T-cell (primary cell): ENCODE data around the gene CYP2D6. TPM values are rescaled to one million over a fixed set of nuclear protein-coding genes. Genes with fewer than 3 reads are reported as not detected.

Source experiments
- ATAC-seq, 4 experiments: fragments of 200-7000 bp in 3 of 4; fragments of 150-1000 bp in 1 of 4; cut with Tn5 transposase; replicated peaks in 1 of 4; 1 replicate in 3 of 4; 2 replicates in 1 of 4; pipeline ENCODE4 v1.10.0; 2021; ENCODE audit warnings: moderate library complexity in 3 of 4, mild to moderate bottlenecking in 2 of 4, moderate number of reproducible peaks in 1 of 4
- CTCF ChIA-PET, 2 donors: fragments of 300-600 bp; sonication (Branson Sonifier 250); formaldehyde crosslinking; loops; one replicate each; lab custom pipeline; 2022; ENCODE audit warnings: antibody characterized with exemption in 2 of 2; lab: Charles Lee
- POLR2A ChIA-PET, 2 donors: fragments of 300-600 bp; sonication (Branson Sonifier 250); formaldehyde crosslinking; loops; one replicate each; lab custom pipeline; 2022; ENCODE audit warnings: antibody characterized with exemption in 2 of 2; lab: Charles Lee
- DNase-seq, 35 experiments: peaks; one replicate each; pipeline versions ENCODE4 v3.0.0 to v3.0.0-alpha.2; 2013 to 2023
- H3K27ac ChIP-seq: one replicate; pipeline ENCODE4 v1.5.1; 2013; ENCODE audit warnings: low read length
- H3K27me3 ChIP-seq, 2 experiments: replicated peaks in 1 of 2; 1 replicate in 1 of 2; 2 replicates in 1 of 2; pipeline versions ENCODE4 v1.6.1 to v1.7.0; 2013; ENCODE audit warnings: low read length in 1 of 2, mixed read lengths in 1 of 2; ENCODE audit not compliant: control insufficient read depth in 2 of 2, insufficient read depth in 2 of 2; ENCODE audit errors: extremely low read depth in 1 of 2
- H3K36me3 ChIP-seq, 2 donors: 1 replicate in 1 of 2; 2 replicates in 1 of 2; pipeline versions ENCODE4 v1.6.1 to v1.7.0; 2013; ENCODE audit warnings: low read length in 1 of 2; ENCODE audit not compliant: control insufficient read depth in 2 of 2, insufficient read depth in 1 of 2; ENCODE audit errors: extremely low read depth in 1 of 2
- H3K4me1 ChIP-seq, 2 experiments: 1 replicate in 1 of 2; 2 replicates in 1 of 2; pipeline versions ENCODE4 v1.6.1 to v1.7.0; 2013; ENCODE audit warnings: low read length in 2 of 2, mixed read lengths in 1 of 2; ENCODE audit not compliant: insufficient read depth in 2 of 2, control insufficient read depth in 1 of 2; ENCODE audit errors: extremely low read depth in 1 of 2
- H3K4me3 ChIP-seq, 2 donors: 1 replicate in 1 of 2; 2 replicates in 1 of 2; pipeline versions ENCODE4 v1.5.1 to v1.7.0; 2013; ENCODE audit warnings: mild to moderate bottlenecking in 2 of 2, low read length in 1 of 2, moderate library complexity in 1 of 2; ENCODE audit not compliant: control insufficient read depth in 1 of 2; ENCODE audit errors: extremely low read depth in 1 of 2
- H3K9me3 ChIP-seq: 2 replicates; pipeline ENCODE4 v1.7.0; 2013
- H3K27ac Mint-ChIP-seq, 2 donors: one replicate each; pipeline ENCODE4 v1.8.0; 2020 to 2021; ENCODE audit warnings: mild to moderate bottlenecking in 2 of 2, mixed read lengths in 2 of 2
- H3K27me3 Mint-ChIP-seq, 2 donors: one replicate each; pipeline ENCODE4 v1.8.0; 2021 to 2022; ENCODE audit warnings: mixed read lengths in 2 of 2
- H3K36me3 Mint-ChIP-seq: one replicate; pipeline ENCODE4 v1.8.0; 2021; ENCODE audit warnings: mixed read lengths
- H3K4me1 Mint-ChIP-seq, 3 donors: one replicate each; pipeline ENCODE4 v1.8.0; 2020 to 2022; ENCODE audit warnings: mixed read lengths in 3 of 3, mild to moderate bottlenecking in 1 of 3
- H3K4me3 Mint-ChIP-seq, 3 donors: one replicate each; pipeline ENCODE4 v1.8.0; 2020 to 2022; ENCODE audit warnings: mild to moderate bottlenecking in 3 of 3, mixed read lengths in 3 of 3, moderate library complexity in 3 of 3
- H3K9me3 Mint-ChIP-seq, 3 donors: one replicate each; pipeline ENCODE4 v1.8.0; 2020 to 2022; ENCODE audit warnings: mixed read lengths in 3 of 3
- WGBS: methylation state at CpG from one replicate; pipeline ENCODE4 v1.1.5; 2013; ENCODE audit warnings: missing lambda C conversion rate; ENCODE audit not compliant: insufficient coverage; 5-methylcytosine and 5-hydroxymethylcytosine counted together
- total RNA-seq, 35 experiments: library from RNA in 6 of 35; stranded (reverse) in 6 of 35; fragments of 120-200 nt in 1 of 35; gene quantifications; one replicate each; pipeline versions ENCODE4 v1.2.1 to v1.2.4 and lab custom pipeline; 2013 to 2026

Gene CYP2D6
- total RNA-seq, 5 donors from 2014 or later (not counting 1 experiment from before 2014, with no cell fraction given): 4.5 to 9.8 (median 8.6) TPM

- Histone ChIP-seq H3K4me3 (no peak overlapping the region), H3K27ac (no peak overlapping the region), H3K9me3 (no peaks in the 10 kb centered on the region), H3K27me3 (no peaks in the 10 kb centered on the region), H3K4me1 (no peaks in the 10 kb centered on the region), H3K36me3 (peaks cover 10 to 45% of the 10 kb centered on the region in 2 donors)
- no peaks in the 10 kb centered on the region for H3K27me3 Mint-ChIP-seq
- ChIA-PET CTCF (interaction anchor here in 1 of 2 donors (0.6 kb wide), 1 partner anchor 58 kb away, joined by 3 read pairs; no protein-coding TSS in a partner anchor), POLR2A (no interaction called here)
- ATAC-seq: no peak
- H3K36me3 Mint-ChIP-seq: peaks cover 31% of the 10 kb centered on the region
- WGBS: 78% methylated on average over 7 of the region's 18 CpGs
- peak overlapping the region in 1 of 2 donors; percentile 15 for H3K27ac Mint-ChIP-seq
- H3K4me3 Mint-ChIP-seq: no peak overlapping the region
- no peak for DNase-seq
- no peaks in the 10 kb centered on the region for H3K4me1 Mint-ChIP-seq
- no peaks in the 10 kb centered on the region for H3K9me3 Mint-ChIP-seq
Measured at GRCh38 chr22:42160830-42161696, 30.5 kb upstream of the CYP2D6 start.

GRCh38 chr22:42160251-42160650 lies 29.6 kb upstream of the CYP2D6 start:
- Histone ChIP-seq H3K27ac (no peak overlapping the region), H3K4me3 (no peak overlapping the region), H3K27me3 (no peaks in the 10 kb centered on the region), H3K9me3 (no peaks in the 10 kb centered on the region), H3K4me1 (no peaks in the 10 kb centered on the region), H3K36me3 (peaks cover 12 to 45% of the 10 kb centered on the region in 2 donors)
- DNase-seq: no peak
- Mint-ChIP-seq H3K4me3 (no peak overlapping the region), H3K27ac (no peak overlapping the region), H3K36me3 (peaks cover 37% of the 10 kb centered on the region), H3K4me1 (no peaks in the 10 kb centered on the region), H3K27me3 (no peaks in the 10 kb centered on the region), H3K9me3 (no peaks in the 10 kb centered on the region)
- ChIA-PET POLR2A (interaction anchor here in 1 of 2 donors (0.6 kb wide), 1 partner anchor 43 kb away, joined by 3 read pairs; no protein-coding TSS in a partner anchor), CTCF (interaction anchor here in 1 of 2 donors (1.6 kb wide), 1 partner anchor 9 kb away, joined by 3 read pairs; no protein-coding TSS in a partner anchor)
- ATAC-seq: no peak
- WGBS: 83% methylated on average over 1 of the region's 4 CpGs

DNA sequence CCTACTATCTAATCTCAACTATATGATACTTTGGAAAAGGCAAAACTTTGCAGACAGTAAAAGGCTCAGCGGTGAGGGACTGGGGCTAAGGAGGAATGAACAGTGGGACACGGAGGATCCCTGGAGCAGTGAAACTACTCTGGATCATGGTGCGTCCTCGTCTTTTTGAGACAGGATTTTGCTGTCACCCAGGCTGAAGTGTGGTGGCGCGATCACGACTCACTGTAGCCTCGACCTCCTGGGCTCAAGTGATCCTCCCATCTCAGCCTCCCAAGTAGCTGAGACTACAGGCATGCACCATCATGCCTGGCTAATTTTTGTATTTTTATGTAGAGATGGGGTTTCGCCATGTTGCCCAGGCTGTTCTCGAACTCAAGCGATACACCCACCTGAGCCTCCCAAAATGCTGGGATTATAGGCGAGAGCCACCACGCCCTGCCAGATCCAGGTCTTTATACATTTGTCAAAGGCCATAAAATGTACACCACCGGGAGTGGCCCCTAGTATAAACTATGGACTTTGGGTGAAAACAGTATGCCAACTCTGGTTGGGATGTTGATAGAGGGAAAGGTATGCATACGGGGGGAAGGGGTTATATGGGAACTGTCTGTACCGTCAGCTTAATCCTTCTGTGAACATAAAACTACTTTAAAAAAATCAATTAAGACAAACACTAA lies 28.0 kb upstream of the CYP2D6 start:
- no peaks in the 10 kb centered on the region for H3K9me3 Mint-ChIP-seq
- H3K4me3 ChIP-seq: no peak overlapping the region
- no peaks in the 10 kb centered on the region for H3K27me3 Mint-ChIP-seq
- no peak for ATAC-seq
- H3K27me3 ChIP-seq: no peaks in the 10 kb centered on the region
- H3K36me3 ChIP-seq: peaks cover 13 to 47% of the 10 kb centered on the region in 2 donors
- no peaks in the 10 kb centered on the region for H3K9me3 ChIP-seq
- H3K4me1 ChIP-seq: no peaks in the 10 kb centered on the region
- H3K27ac ChIP-seq: no peak overlapping the region
- POLR2A ChIA-PET: interaction anchor here in 1 of 2 donors (0.6 kb wide), 1 partner anchor 16 kb away, joined by 4 read pairs; no protein-coding TSS in a partner anchor
- H3K36me3 Mint-ChIP-seq: peaks cover 39% of the 10 kb centered on the region
- WGBS: 92% methylated on average over 10 of the region's 16 CpGs
- no peak overlapping the region for H3K27ac Mint-ChIP-seq
- CTCF ChIA-PET: interaction anchor here in 1 of 2 donors (1.6 kb wide), 1 partner anchor 11 kb away, joined by 3 read pairs; no protein-coding TSS in a partner anchor
- H3K4me3 Mint-ChIP-seq: no peak overlapping the region
- H3K4me1 Mint-ChIP-seq: no peaks in the 10 kb centered on the region
- no peak for DNase-seq

- ATAC-seq (no peak), DNase-seq (no peak)
- Histone ChIP-seq H3K27me3 (no peaks in the 10 kb centered on the region), H3K4me3 (no peak overlapping the region), H3K4me1 (no peaks in the 10 kb centered on the region), H3K36me3 (peaks cover 8 to 46% of the 10 kb centered on the region in 2 donors), H3K9me3 (no peaks in the 10 kb centered on the region), H3K27ac (no peak overlapping the region)
- Mint-ChIP-seq H3K27ac (no peak overlapping the region), H3K36me3 (peaks cover 38% of the 10 kb centered on the region), H3K9me3 (no peaks in the 10 kb centered on the region), H3K4me3 (no peak overlapping the region), H3K27me3 (no peaks in the 10 kb centered on the region), H3K4me1 (no peaks in the 10 kb centered on the region)
- ChIA-PET POLR2A (interaction anchor here in 1 of 2 donors (0.6 kb wide), 1 partner anchor 510 kb away, joined by 8 read pairs; no protein-coding TSS in a partner anchor), CTCF (no interaction called here)
- WGBS: 96% methylated on average over 3 of the region's 5 CpGs
Measured at GRCh38 chr22:42156598-42156997, 26.0 kb upstream of the CYP2D6 start.

- Mint-ChIP-seq H3K9me3 (no peaks in the 10 kb centered on the region), H3K4me1 (no peaks in the 10 kb centered on the region), H3K36me3 (peaks cover 42% of the 10 kb centered on the region), H3K27ac (no peak overlapping the region), H3K27me3 (no peaks in the 10 kb centered on the region), H3K4me3 (no peak overlapping the region)
- DNase-seq (no peak), ATAC-seq (no peak)
- Histone ChIP-seq H3K4me1 (no peaks in the 10 kb centered on the region), H3K27ac (no peak overlapping the region), H3K9me3 (no peaks in the 10 kb centered on the region), H3K4me3 (no peak overlapping the region), H3K27me3 (no peaks in the 10 kb centered on the region), H3K36me3 (peaks cover 8 to 41% of the 10 kb centered on the region in 2 donors)
- WGBS: 100% methylated on average over 1 of the region's 2 CpGs
- CTCF ChIA-PET: no interaction called here
- POLR2A ChIA-PET: no interaction called here
Measured at GRCh38 chr22:42156121-42156520, 25.5 kb upstream of the CYP2D6 start.

DNA sequence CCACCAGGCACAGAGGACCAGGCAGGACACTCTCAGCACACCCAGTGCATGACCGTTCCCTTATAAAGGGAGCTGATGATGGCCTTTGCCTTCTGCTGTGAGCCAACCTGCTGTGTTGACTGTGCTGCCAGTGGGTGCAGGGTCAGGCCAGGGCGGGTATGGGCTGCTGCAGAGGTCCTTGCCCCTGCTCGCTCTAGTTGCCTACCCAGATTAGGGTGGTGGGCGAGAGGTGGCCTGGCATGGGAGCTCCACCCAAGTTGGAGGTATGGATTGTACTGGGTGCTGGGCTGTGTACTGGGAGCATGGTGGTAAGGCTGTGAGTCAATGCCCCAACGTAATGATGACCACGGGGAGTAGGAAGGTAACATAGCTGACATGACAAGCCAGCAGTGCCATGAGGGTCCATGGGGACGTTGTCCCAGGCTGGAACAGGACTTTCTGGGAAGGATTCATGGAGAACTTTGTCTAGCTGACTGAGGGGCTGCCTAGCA lies 24.5 kb upstream of the CYP2D6 start:
- Histone ChIP-seq H3K27me3 (no peaks in the 10 kb centered on the region), H3K36me3 (peaks cover 12 to 36% of the 10 kb centered on the region in 2 donors), H3K4me1 (no peaks in the 10 kb centered on the region), H3K9me3 (no peaks in the 10 kb centered on the region), H3K27ac (no peak overlapping the region), H3K4me3 (no peak overlapping the region)
- H3K4me3 Mint-ChIP-seq: no peak overlapping the region
- no peaks in the 10 kb centered on the region for H3K4me1 Mint-ChIP-seq
- H3K27me3 Mint-ChIP-seq: no peaks in the 10 kb centered on the region
- DNase-seq (no peak), ATAC-seq (no peak)
- peaks cover 47% of the 10 kb centered on the region for H3K36me3 Mint-ChIP-seq
- ChIA-PET CTCF (no interaction called here), POLR2A (no interaction called here)
- no peak overlapping the region for H3K27ac Mint-ChIP-seq
- H3K9me3 Mint-ChIP-seq: no peaks in the 10 kb centered on the region
- 94% methylated on average over 6 of the region's 7 CpGs for WGBS
